Subcutaneous adipose tissue (tissue), 4 donors: ENCODE data around the gene FBLN2. TPM values are rescaled to one million over a fixed set of nuclear protein-coding genes. Genes with fewer than 3 reads are reported as not detected.

ENCODE experiments used
- total RNA-seq, 4 donors: library from RNA; depleted of rRNA; stranded (reverse); fragments of >200 nt; gene quantifications; one replicate each; pipeline ENCODE4 v1.1.0, GENCODE V29; 2016
- TF ChIP-seq, protein P1 (sequence below): fragments of 450-650 bp; IDR thresholded peaks from one replicate; pipeline ENCODE4 v1.5.1; 2016; ENCODE audit warnings: low read depth, mild to moderate bottlenecking, control low read depth, antibody characterized with exemption, moderate library complexity

The FBLN2 gene
- total RNA-seq, 4 donors from 2014 or later: 215 to 456 (median 410) TPM

DNA sequence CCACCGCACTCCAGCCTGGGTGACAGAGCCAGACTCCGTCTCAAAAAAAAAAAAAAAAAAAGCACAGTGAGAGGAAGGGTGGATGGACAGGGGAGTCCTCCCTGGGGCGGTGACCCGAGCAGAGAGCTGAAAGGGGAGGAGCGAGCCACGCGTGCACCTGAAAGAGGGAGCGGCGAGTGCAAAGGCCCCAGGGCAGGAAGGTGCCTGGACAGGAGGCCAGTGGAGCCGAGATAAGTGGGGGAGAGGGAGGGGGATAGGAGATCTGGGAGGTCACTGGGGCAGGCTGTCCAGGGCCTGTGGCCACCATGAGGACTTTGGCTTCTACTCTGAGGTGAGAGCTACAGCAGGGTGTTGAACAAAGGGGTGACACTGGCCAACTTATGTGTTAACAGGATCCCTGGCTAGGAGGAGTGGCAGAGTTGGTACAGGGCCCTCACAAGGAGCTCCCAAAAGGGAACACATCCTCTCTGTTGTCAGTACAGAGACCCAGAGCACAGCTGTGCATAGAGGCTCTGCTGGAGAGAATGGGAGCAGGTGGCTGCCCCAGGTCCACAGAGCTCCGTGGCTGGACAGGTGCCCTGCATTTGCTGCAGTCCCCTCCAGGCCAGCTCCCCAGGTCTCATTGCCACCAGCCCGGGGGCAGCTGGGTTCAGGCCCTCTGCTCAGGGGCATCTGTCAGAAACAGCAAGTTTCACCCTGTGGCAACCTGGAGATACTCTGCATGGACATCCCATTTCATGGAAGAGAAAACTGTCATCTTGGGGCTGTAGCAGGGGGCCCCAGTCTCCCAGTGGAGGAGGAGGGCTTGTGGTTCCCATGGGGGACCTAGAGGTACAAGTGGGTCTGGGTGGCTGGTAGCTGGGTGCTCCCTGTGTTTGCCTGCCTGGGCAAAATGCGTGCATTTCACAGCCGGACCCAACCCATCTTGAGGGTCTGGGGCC, 28.5 kb downstream of the FBLN2 start:
- TF ChIP-seq, protein P1, sequence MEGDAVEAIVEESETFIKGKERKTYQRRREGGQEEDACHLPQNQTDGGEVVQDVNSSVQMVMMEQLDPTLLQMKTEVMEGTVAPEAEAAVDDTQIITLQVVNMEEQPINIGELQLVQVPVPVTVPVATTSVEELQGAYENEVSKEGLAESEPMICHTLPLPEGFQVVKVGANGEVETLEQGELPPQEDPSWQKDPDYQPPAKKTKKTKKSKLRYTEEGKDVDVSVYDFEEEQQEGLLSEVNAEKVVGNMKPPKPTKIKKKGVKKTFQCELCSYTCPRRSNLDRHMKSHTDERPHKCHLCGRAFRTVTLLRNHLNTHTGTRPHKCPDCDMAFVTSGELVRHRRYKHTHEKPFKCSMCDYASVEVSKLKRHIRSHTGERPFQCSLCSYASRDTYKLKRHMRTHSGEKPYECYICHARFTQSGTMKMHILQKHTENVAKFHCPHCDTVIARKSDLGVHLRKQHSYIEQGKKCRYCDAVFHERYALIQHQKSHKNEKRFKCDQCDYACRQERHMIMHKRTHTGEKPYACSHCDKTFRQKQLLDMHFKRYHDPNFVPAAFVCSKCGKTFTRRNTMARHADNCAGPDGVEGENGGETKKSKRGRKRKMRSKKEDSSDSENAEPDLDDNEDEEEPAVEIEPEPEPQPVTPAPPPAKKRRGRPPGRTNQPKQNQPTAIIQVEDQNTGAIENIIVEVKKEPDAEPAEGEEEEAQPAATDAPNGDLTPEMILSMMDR: no peak

DNA sequence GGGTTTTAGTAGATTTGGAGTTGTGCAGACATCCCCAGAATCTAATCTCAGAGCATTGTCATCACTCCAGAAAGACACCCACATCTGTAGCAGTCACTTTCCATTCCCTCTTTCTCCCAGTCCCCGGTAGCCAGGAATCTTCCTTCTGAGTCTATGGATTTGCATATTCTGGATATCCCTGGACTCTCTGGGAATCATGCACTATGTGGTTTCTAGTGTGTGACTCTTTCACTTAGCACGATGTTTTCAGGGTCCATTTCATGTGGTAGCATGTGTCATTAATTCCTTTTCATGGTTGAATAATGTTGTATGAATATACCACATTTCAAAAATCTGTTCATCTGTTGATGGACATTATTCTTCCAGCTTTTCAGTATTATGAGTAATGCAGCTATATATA, 29.3 kb downstream of the FBLN2 start:
- TF ChIP-seq, protein P1: no peak

DNA sequence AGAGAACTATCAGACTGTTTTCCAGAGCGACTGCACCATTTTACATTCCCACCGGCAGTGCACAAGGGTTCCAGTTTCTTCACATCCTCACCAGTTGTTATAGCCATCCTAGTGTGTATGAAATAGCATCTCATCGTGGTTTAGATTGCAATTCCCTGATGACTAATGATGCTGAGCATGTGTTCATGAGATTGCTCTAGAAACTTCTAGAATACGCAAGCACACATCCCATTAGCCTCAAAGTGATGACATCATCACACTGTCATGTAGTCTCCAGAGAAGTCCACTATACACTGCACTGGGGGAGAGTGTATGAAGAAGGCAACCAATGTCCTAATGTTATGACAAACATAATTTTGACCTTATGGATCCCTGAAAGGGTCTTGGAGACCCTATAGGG, 30.1 kb downstream of the FBLN2 start:
- TF ChIP-seq, protein P1: no peak

DNA sequence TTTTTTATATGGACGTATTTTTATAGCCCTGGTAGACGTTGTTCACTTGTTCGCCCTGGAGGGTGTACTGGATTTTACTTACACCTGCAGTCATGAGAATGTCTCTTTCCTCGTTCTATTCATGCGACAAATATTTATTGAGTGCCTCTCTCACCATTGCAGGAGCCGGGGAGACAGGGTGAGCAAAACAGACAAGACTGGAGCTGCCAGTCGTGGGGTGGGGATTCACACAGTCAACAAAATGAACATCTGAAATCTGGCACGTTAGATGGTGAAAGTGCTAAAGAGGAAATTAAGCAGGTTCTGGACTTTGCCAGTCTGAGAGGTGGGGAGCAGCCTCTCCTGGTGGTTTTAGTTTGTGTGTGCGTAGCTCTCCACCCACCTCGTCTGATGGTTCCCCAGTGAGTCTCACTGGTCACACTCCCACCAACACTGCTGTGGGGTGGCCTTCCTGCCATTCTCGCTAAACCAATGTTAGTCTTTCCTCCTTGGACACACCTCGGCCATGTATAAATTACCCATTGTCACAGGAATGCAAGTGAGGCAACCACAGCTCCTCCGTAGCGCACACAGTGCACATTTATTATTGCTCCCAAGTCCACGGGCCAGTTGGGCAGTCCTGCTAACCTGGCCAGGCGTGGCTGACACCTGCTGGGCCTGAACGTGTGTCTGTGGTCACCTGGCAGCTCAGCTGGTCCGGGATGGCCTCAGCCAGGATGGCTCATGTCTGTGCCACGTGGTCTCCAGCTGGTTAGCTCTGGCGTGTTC, 31.5 kb downstream of the FBLN2 start:
- TF ChIP-seq, protein P1: no peak

DNA sequence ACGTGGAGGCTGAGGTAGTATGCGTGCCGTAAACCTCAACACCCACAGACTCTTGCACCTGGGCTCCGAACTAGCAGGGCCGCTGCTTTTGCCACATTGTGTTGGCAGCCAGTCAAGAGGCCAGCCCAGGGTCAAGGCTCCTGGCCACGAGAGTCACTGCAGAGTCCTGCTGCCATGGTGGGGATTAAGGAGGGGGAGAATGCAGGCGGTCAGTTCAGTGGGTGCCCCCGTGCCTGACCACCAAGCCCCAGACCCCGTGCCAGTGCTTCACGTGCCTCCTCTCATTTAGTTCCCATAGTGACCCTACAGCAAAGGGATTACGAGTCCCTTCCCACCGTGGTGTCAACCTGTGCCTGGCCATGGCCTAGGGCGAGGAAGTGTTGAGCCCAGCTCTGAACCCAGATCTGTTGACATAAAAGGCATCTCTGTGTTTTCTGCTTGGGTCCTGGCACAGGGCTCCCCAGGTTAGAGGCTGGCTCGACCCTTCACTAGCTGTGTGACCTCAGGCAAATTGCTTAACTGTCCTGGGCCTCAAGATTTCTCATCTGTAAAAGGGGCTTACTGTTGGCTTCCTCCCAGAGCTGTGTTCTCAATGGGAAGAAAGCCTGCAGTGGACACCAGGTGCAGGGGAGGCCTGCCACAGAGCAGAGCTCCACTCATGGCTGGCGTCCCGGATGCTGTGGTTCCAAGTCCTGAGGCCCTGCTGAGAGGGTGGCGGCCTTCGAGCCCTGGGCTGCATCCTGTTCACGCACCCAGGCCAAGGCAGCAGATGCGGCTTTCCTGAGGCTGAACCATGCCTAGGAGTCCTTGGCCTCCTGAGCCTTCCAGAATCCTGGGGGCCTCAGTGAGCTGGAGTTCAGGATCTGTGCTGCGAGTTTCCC, 32.8 kb downstream of the FBLN2 start:
- TF ChIP-seq, protein P1: no peak

DNA sequence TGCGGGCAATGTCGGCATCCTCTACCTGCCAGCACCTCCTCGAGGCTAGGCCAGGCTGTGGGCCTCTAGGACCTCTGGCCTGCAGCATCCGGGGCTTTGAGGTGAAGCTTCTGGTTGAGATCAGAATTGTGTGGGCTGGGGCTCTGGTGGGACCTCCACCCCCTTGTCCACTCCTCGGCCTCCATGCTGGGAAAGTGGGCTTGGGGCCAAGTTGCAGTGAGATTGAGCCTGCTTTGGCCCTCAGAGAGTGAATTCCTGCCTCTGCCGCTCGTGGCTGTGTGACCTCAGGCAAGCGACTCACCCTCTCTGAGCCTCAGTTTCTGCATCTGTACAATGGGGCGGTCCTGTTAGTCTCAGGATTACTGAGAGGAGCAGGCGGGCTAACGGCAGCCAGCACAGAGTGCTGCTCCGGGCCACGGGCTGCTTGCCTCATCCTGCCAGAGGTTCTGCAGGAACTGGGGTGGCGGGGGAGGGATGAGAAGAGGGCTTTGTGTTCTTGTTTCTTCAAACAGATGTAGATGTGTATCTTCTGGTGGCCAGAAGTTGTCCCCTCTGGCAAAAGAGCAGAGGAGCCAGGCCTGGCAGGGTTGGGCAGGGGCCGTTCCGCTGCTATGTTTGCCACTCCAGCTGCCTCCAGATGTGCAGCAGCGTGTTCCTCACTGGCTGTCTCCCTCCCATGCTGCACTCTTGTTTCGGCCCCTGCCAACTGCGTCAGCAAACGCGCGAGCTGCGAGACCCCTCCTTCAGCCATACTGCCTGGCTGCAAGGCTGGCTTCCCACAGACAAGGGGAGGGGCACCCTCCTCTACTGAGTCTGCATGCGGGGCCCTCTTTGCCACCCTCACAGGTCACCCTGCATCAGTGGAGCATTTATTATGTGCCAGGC, 33.7 kb downstream of the FBLN2 start:
- TF ChIP-seq, protein P1: no peak
